H1 (cell line): ENCODE data around the gene HNRNPA1. TPM values are rescaled to one million over a fixed set of nuclear protein-coding genes. Genes with fewer than 3 reads are reported as not detected.

Source experiments
- CTCF ChIA-PET: fragments of 300-600 bp; sonication (Branson Sonifier 250); formaldehyde crosslinking; loops from one replicate; lab custom pipeline; 2021; ENCODE audit not compliant: partially characterized antibody; lab: Charles Lee
- POLR2A ChIA-PET: fragments of 300-600 bp; sonication (Branson Sonifier 250); formaldehyde crosslinking; loops from one replicate; lab custom pipeline; 2021; ENCODE audit warnings: inconsistent platforms; ENCODE audit not compliant: partially characterized antibody; lab: Charles Lee
- DNase-seq, 2 experiments: peaks; one replicate each; pipeline versions ENCODE4 v3.0.0 to v3.0.0-alpha.2; 2010 to 2022; ENCODE audit warnings: low spot score in 2 of 2, low read depth in 1 of 2, mixed read lengths in 1 of 2
- FAIRE-seq: peaks from 2 replicates; lab custom pipeline; 2011; peaks lifted over from hg19 to GRCh38; lab: Jason Lieb, UNC
- H2AFZ ChIP-seq: 2 replicates; pipeline ENCODE4 v1.8.1; 2012; ENCODE audit warnings: low read length, inconsistent platforms
- H2AK5ac ChIP-seq: 2 replicates; pipeline ENCODE4 v1.6.1; 2013; ENCODE audit warnings: low read depth, low read length
- H2BK120ac ChIP-seq: replicated peaks from 2 replicates; pipeline ENCODE3; 2013; ENCODE audit warnings: low read depth, low read length, inconsistent platforms
- H2BK12ac ChIP-seq: 2 replicates; pipeline ENCODE4 v1.6.1; 2013; ENCODE audit warnings: low read depth, low read length
- H2BK15ac ChIP-seq: 2 replicates; pipeline ENCODE4 v1.6.1; 2013; ENCODE audit warnings: low read length
- H2BK20ac ChIP-seq: 2 replicates; pipeline ENCODE4 v1.6.1; 2013; ENCODE audit warnings: low read length
- H2BK5ac ChIP-seq: 2 replicates; pipeline ENCODE4 v1.6.1; 2013; ENCODE audit warnings: low read depth, low read length
- H3K14ac ChIP-seq: 2 replicates; pipeline ENCODE4 v1.6.1; 2013; ENCODE audit warnings: inconsistent platforms; ENCODE audit not compliant: insufficient read length
- H3K18ac ChIP-seq: 2 replicates; pipeline ENCODE4 v1.6.1; 2013; ENCODE audit warnings: low read length; ENCODE audit errors: extremely low read depth
- H3K23ac ChIP-seq: 2 replicates; pipeline ENCODE4 v1.6.1; 2013; ENCODE audit warnings: inconsistent platforms; ENCODE audit not compliant: insufficient read length
- H3K23me2 ChIP-seq: 2 replicates; pipeline ENCODE4 v1.6.1; 2013; ENCODE audit warnings: low read depth, low read length
- H3K27ac ChIP-seq: 2 replicates; pipeline ENCODE4 v1.6.1; 2011; ENCODE audit warnings: low read depth, low read length, inconsistent platforms
- H3K27me3 ChIP-seq, 4 experiments: replicated peaks in 1 of 4; 1 replicate in 1 of 4; 2 replicates in 3 of 4; pipeline versions ENCODE4 v1.6.1 to v1.8.1; 2011 to 2013; ENCODE audit warnings: low read length in 3 of 4, mild to moderate bottlenecking in 3 of 4, inconsistent platforms in 2 of 4, mixed read lengths in 2 of 4, moderate library complexity in 1 of 4; ENCODE audit not compliant: control insufficient read depth in 3 of 4, insufficient read depth in 3 of 4; ENCODE audit errors: extremely low read depth in 1 of 4
- H3K36me3 ChIP-seq, 4 experiments: 2 replicates each; pipeline versions ENCODE4 v1.6.1 to v1.8.1; 2011 to 2013; ENCODE audit warnings: mild to moderate bottlenecking in 4 of 4, low read length in 3 of 4, moderate library complexity in 2 of 4, control low read depth in 1 of 4, inconsistent platforms in 1 of 4; ENCODE audit not compliant: insufficient read depth in 4 of 4, control insufficient read depth in 2 of 4
- H3K4ac ChIP-seq: replicated peaks from 2 replicates; pipeline ENCODE3; 2013; ENCODE audit warnings: low read length, low read depth, mixed read lengths, inconsistent platforms; ENCODE audit not compliant: insufficient read length
- H3K4me1 ChIP-seq, 4 experiments: replicated peaks in 1 of 4; 1 replicate in 1 of 4; 2 replicates in 3 of 4; pipeline versions ENCODE4 v1.6.1 to v1.8.1; 2011 to 2013; ENCODE audit warnings: low read length in 3 of 4, inconsistent platforms in 2 of 4, mixed read lengths in 1 of 4; ENCODE audit not compliant: insufficient read depth in 4 of 4, control insufficient read depth in 3 of 4
- H3K4me2 ChIP-seq, 2 experiments: 2 replicates each; pipeline versions ENCODE4 v1.6.1 to v1.8.1; 2011 to 2013; ENCODE audit warnings: low read depth in 2 of 2, low read length in 2 of 2, control low read depth in 1 of 2, inconsistent platforms in 1 of 2, mild to moderate bottlenecking in 1 of 2; ENCODE audit not compliant: insufficient read depth in 1 of 2
- H3K4me3 ChIP-seq, 4 experiments: fragments of 200-600, 300-600 bp in 1 of 4; sonication (generic), shearing (Covaris generic), sonication (Bioruptor Twin) in 1 of 4; 2 replicates each; pipeline versions ENCODE4 v1.5.1 to v1.8.1; 2011 to 2016; ENCODE audit warnings: low read length in 4 of 4, low read depth in 3 of 4, control low read depth in 2 of 4, inconsistent platforms in 2 of 4, mild to moderate bottlenecking in 2 of 4, mixed read lengths in 1 of 4, moderate library complexity in 1 of 4; ENCODE audit not compliant: insufficient read depth in 2 of 4; ENCODE audit errors: extremely low read depth in 1 of 4
- H3K56ac ChIP-seq: replicated peaks from 2 replicates; pipeline ENCODE3; 2013; ENCODE audit warnings: low read depth, mild to moderate bottlenecking, mixed read lengths, low read length, inconsistent platforms; ENCODE audit not compliant: insufficient read length
- H3K79me1 ChIP-seq: 2 replicates; pipeline ENCODE4 v1.6.1; 2013; ENCODE audit warnings: low read depth, low read length, control low read depth
- H3K79me2 ChIP-seq, 2 experiments: 2 replicates each; pipeline versions ENCODE4 v1.6.1 to v1.8.1; 2012 to 2013; ENCODE audit warnings: low read length in 2 of 2, mild to moderate bottlenecking in 2 of 2, inconsistent platforms in 1 of 2; ENCODE audit not compliant: insufficient read depth in 2 of 2, control insufficient read depth in 1 of 2
- H3K9ac ChIP-seq, 4 experiments: replicated peaks in 1 of 4; 1 replicate in 1 of 4; 2 replicates in 3 of 4; pipeline versions ENCODE4 v1.6.1 to v1.8.1; 2011 to 2013; ENCODE audit warnings: low read depth in 3 of 4, low read length in 3 of 4, control low read depth in 2 of 4, mild to moderate bottlenecking in 2 of 4, moderate library complexity in 2 of 4, inconsistent platforms in 1 of 4; ENCODE audit errors: extremely low read depth in 1 of 4
- H3K9me3 ChIP-seq, 2 experiments: 2 replicates each; pipeline versions ENCODE4 v1.6.1 to v1.8.1; 2012 to 2013; ENCODE audit warnings: mild to moderate bottlenecking in 2 of 2, moderate library complexity in 2 of 2, control low read depth in 1 of 2, inconsistent platforms in 1 of 2, low read depth in 1 of 2, low read length in 1 of 2, mixed read lengths in 1 of 2; ENCODE audit not compliant: insufficient read depth in 2 of 2
- H4K20me1 ChIP-seq, 2 experiments: replicated peaks in 1 of 2; 2 replicates each; pipeline versions ENCODE3 to v1.8.1; 2011 to 2013; ENCODE audit warnings: inconsistent platforms in 2 of 2, low read length in 2 of 2, mild to moderate bottlenecking in 1 of 2; ENCODE audit not compliant: insufficient read depth in 2 of 2, control insufficient read depth in 1 of 2
- H4K5ac ChIP-seq: 2 replicates; pipeline ENCODE4 v1.6.1; 2013; ENCODE audit warnings: low read length, low read depth, mixed read lengths, inconsistent platforms; ENCODE audit not compliant: insufficient read length
- H4K8ac ChIP-seq: 2 replicates; pipeline ENCODE4 v1.8.0; 2013; ENCODE audit warnings: mild to moderate bottlenecking, moderate library complexity, low read length, inconsistent platforms; ENCODE audit not compliant: insufficient read depth; ENCODE audit errors: extremely low read depth
- H4K91ac ChIP-seq: replicated peaks from 2 replicates; pipeline ENCODE3; 2013; ENCODE audit warnings: low read length, mixed read lengths, inconsistent platforms; ENCODE audit not compliant: insufficient read length
- ASH2L ChIP-seq: fragments of 200-600, 300-600 bp; sonication (generic); IDR thresholded peaks from one replicate; pipeline ENCODE4 v1.7.1; 2017; ENCODE audit warnings: low read length
- CTBP2 ChIP-seq: IDR thresholded peaks from 2 replicates; pipeline ENCODE4 v1.7.0; 2011; ENCODE audit warnings: borderline replicate concordance, mild to moderate bottlenecking, moderate library complexity, mixed read lengths, low read length; ENCODE audit not compliant: insufficient read depth, insufficient read length
- EP300 ChIP-seq, 2 experiments: IDR thresholded peaks; 1 replicate in 1 of 2; 2 replicates in 1 of 2; pipeline ENCODE4 v1.6.1; 2011 to 2012; ENCODE audit warnings: low read depth in 2 of 2, low read length in 2 of 2, mild to moderate bottlenecking in 2 of 2, borderline replicate concordance in 1 of 2, inconsistent platforms in 1 of 2, moderate library complexity in 1 of 2
- HDAC2 ChIP-seq, 2 experiments: fragments of 300-600 bp in 1 of 2; sonication (generic) in 1 of 2; IDR thresholded peaks; 2 replicates each; pipeline ENCODE4 v1.6.1; 2011 to 2012; ENCODE audit warnings: low read depth in 2 of 2, low read length in 2 of 2, mild to moderate bottlenecking in 2 of 2, moderate library complexity in 2 of 2, borderline replicate concordance in 1 of 2, inconsistent platforms in 1 of 2
- POLR2AphosphoS5 ChIP-seq: IDR thresholded peaks from 2 replicates; pipeline ENCODE4 v1.6.1; 2011; ENCODE audit warnings: low read depth, low read length
- SIN3A ChIP-seq, 2 experiments: IDR thresholded peaks in 1 of 2; conservative IDR thresholded peaks in 1 of 2; 2 replicates each; pipeline ENCODE4 v1.6.1; 2011 to 2012; ENCODE audit warnings: low read length in 2 of 2, improper control_type of control experiment in 1 of 2, low read depth in 1 of 2, mild to moderate bottlenecking in 1 of 2
- SP1 ChIP-seq: IDR thresholded peaks from 2 replicates; pipeline ENCODE4 v1.6.1; 2011; ENCODE audit warnings: low read depth, low read length
- TAF7 ChIP-seq: optimal IDR thresholded peaks from 2 replicates; pipeline ENCODE3; 2011; ENCODE audit warnings: low read depth, mild to moderate bottlenecking, inconsistent platforms, low read length, moderate library complexity, borderline replicate concordance
- TCF12 ChIP-seq: IDR thresholded peaks from 2 replicates; pipeline ENCODE4 v1.6.1; 2011; ENCODE audit warnings: low read depth, mild to moderate bottlenecking, low read length
- WGBS, 2 experiments: shearing (Covaris generic) in 1 of 2; methylation state at CpG; one replicate each; pipeline versions ENCODE4 v1.1.6 to v1.1.7; 2013 to 2015; ENCODE audit warnings: low lambda C conversion rate in 2 of 2, mixed read lengths in 2 of 2, inconsistent platforms in 1 of 2, low coverage in 1 of 2, missing lambda C conversion rate in 1 of 2; ENCODE audit not compliant: insufficient replicate concordance in 2 of 2, insufficient coverage in 1 of 2, insufficient read length in 1 of 2; ENCODE audit errors: extremely low coverage in 1 of 2, missing lambda C conversion rate in 1 of 2; 5-methylcytosine and 5-hydroxymethylcytosine counted together
- polyA plus RNA-seq, 7 experiments: library from polyadenylated mRNA; depleted of rRNA in 3 of 7; stranded (reverse) in 5 of 7; unstranded in 2 of 7; fragments of >200 nt in 5 of 7; fragments of 200-250 nt in 2 of 7; gene quantifications; 1 replicate in 5 of 7; 2 replicates in 1 of 7; 4 replicates in 1 of 7; pipeline versions ENCODE4 v1.2.1 to v1.2.3, GENCODE V29; 2011 to 2013; ENCODE audit warnings: missing spikeins in 2 of 7, mixed read lengths in 2 of 7
- total RNA-seq: library from RNA; stranded (reverse); fragmentation: NEBNext Ultra II Directional; extraction: Animal tissue kit (Norgen Biotek cat#: 25700); gene quantifications from 2 replicates; pipeline ENCODE4 v1.2.1, GENCODE V29; 2021

HNRNPA1 gene
- total and polyA plus RNA-seq, 2 of the 8 experiments (the other 6 are each of a cell fraction or from before 2014, with no cell fraction given), result 835 to 2,738 TPM

- Histone ChIP-seq H4K8ac (no peak overlapping the region), H2BK15ac (peak overlapping the region; percentile 83; the same call in 1 of the 2 replicates), H2AFZ (0 out of 2 replicates have a peak overlapping the region, but pooled peaks have one; percentile 14), H3K79me1 (no peaks in the 10 kb centered on the region), H2BK120ac (peak overlapping the region; percentile 50), H3K79me2 (no peaks in the 10 kb centered on the region), H2BK20ac (peak overlapping the region; percentile 97), H2BK12ac (peak overlapping the region; percentile 95), H3K56ac (peak overlapping the region; percentile 71), H2BK5ac (peak overlapping the region; percentile 94), H3K36me3 (no peaks in the 10 kb centered on the region), H4K5ac (peak overlapping the region; percentile 86), H4K20me1 (no peaks in the 10 kb centered on the region), H3K4me1 (peaks cover 12 to 32% (median 21%) of the 10 kb centered on the region in 4 experiments), H3K27me3 (peaks cover 0 to 7% (median 0%) of the 10 kb centered on the region in 4 experiments; a peak in 1 of 7 replicates), H4K91ac (peak overlapping the region; percentile 79), H3K4me3 (peak overlapping the region; percentile 24 to 63 (median 46); a peak in 7 of 8 replicates), H3K23me2 (peaks cover 6% of the 10 kb centered on the region; the same call in 1 of the 2 replicates), H3K18ac (peak overlapping the region; percentile 98), H3K14ac (no peak overlapping the region), H3K23ac (no peak overlapping the region), H3K27ac (peak overlapping the region; percentile 75), H3K4me2 (peak overlapping the region; percentile 85 to 97), H3K9me3 (no peaks in the 10 kb centered on the region), H3K9ac (peak overlapping the region in 2 of 4 experiments; percentile 25 to 64; a peak in 3 of 7 replicates), H2AK5ac (0 out of 2 replicates have a peak overlapping the region, but pooled peaks have one; percentile 68), H3K4ac (peak overlapping the region; percentile 23)
- POLR2A ChIA-PET, result interaction anchor here (0.6 to 4.8 kb wide), 15 partner anchors 9 to 57 kb away, joined by 3 to 105 read pairs (median 6); partner anchors contain the start of genes CBX5, COPZ1 and HNRNPA1
- FAIRE-seq (peak; percentile 7), DNase-seq (peak in 1 of 2 experiments; percentile 72)
- CTCF ChIA-PET, result interaction anchor here (0.6 to 14.9 kb wide), 12 partner anchors 8 to 96 kb away, joined by 3 to 618 read pairs (median 4); partner anchors contain the start of gene COPZ1
- TF ChIP-seq SP1 (0 out of 2 replicates have a peak, but pooled peaks have one; percentile 61), HDAC2 (IDR thresholded peaks at IDR 0.05; ENCODE audit: borderline replicate concordance in 1 of 2, low read depth in 2 of 2, low read length in 2 of 2) (0 out of 4 replicates have a peak, but pooled peaks of 1 of the 2 experiments have one; percentile 54), SIN3A (conservative IDR thresholded peaks at IDR 0.05 in 1 of 2, IDR thresholded peaks at IDR 0.05 in 1 of 2; ENCODE audit: low read depth in 1 of 2, low read length in 2 of 2) (0 out of 4 replicates have a peak, but pooled peaks of 1 of the 2 experiments have one; percentile 19), TCF12 (peak; percentile 72), ASH2L (peak; percentile 42), EP300 (IDR thresholded peaks at IDR 0.05; ENCODE audit: borderline replicate concordance in 1 of 2, low read depth in 2 of 2, low read length in 2 of 2) (peak in 1 of 2 experiments; percentile 61; a peak in 1 of 3 replicates), TAF7 (no peak), POLR2AphosphoS5 (no peak), CTBP2 (peak; percentile 30)
- WGBS, 2 experiments, result 6% methylated on average over 1 of the region's 1 CpG; no CpG with 5 or more reads in 1 of the 2 experiments
These were observed 21.0 kb downstream of the HNRNPA1 start for GRCh38 chr12:54301428-54302048.
